ENCODE results near the gene STK33.

The STK33 gene

GRCh38 chr11:8365216-8365941 is 228.6 kb downstream of the STK33 start:
- H3K27me3 Mint-ChIP-seq (ENCODE audit: low read depth) = peaks cover 30% of the 10 kb centered on the region
- no peaks in the 10 kb centered on the region for H3K9me3 Mint-ChIP-seq

GRCh38 chr11:8363921-8364320 is 230.1 kb downstream of the STK33 start:
- H3K27ac Mint-ChIP-seq = no peak overlapping the region
- H3K27me3 Mint-ChIP-seq (ENCODE audit: low read depth) = peaks cover 35% of the 10 kb centered on the region
- H3K9me3 Mint-ChIP-seq = no peaks in the 10 kb centered on the region
- TF ChIP-seq CTCF (IDR thresholded peaks at IDR 0.05; ENCODE audit: unreplicated experiment in 3 of 3) = no peak
- H3K4me3 Mint-ChIP-seq = no peak overlapping the region
- H3K4me1 Mint-ChIP-seq = no peaks in the 10 kb centered on the region
- no peaks in the 10 kb centered on the region for H3K36me3 Mint-ChIP-seq (ENCODE audit: low read depth)

More at GRCh38 chr11:8365216-8365941, 228.6 kb downstream of the STK33 start:
- Mint-ChIP-seq H3K36me3 (ENCODE audit: low read depth) (no peaks in the 10 kb centered on the region), H3K27ac (no peak overlapping the region), H3K4me3 (no peak overlapping the region), H3K4me1 (no peaks in the 10 kb centered on the region)
- no peak for TF ChIP-seq CTCF (IDR thresholded peaks at IDR 0.05; ENCODE audit: unreplicated experiment in 3 of 3)

DNA sequence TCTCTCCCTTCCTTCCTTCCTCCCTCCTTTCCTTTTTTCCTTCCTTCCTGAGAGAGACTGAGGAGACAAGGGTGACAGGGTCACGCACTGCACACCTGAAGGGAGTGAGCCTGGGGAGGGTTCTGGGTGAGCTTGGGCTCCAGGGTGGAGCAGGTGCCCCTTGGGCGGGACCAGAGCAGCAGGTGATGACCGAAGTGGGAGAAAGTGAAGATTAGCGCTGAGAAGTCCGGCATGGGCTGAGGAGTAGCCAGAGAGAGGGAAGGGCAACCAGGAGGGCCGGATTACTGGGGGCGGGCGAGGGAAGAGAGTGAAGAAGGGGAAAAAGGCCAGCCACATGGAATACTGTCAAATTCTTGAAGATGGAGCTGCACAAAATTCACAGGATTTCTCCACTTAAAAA is 231.1 kb downstream of the STK33 start:
- Mint-ChIP-seq H3K4me3 (no peak overlapping the region), H3K27ac (no peak overlapping the region), H3K4me1 (peaks cover 3% of the 10 kb centered on the region), H3K36me3 (ENCODE audit: low read depth) (no peaks in the 10 kb centered on the region), H3K27me3 (ENCODE audit: low read depth) (peaks cover 38% of the 10 kb centered on the region), H3K9me3 (no peaks in the 10 kb centered on the region)
- TF ChIP-seq CTCF (IDR thresholded peaks at IDR 0.05; ENCODE audit: unreplicated experiment in 3 of 3) = no peak

DNA sequence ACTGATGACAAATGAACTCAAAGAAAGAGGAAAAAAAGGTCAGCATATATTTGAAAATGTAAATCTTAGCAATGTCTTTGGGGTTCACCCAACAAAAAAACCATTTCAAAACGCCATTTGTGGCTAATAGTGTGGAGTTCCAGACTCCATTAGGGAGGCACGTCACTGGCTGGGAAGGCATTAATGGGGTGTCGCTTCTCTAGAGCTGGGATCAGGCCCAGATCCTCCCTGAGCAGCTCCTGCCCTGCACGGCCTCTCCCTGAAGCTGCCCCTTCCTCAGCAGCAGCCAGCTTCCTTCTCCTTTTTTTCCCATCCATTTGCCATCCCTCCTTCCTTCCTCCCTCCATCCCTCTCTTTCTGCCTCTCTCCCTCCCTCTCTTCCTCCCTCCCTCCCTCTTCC is 231.5 kb downstream of the STK33 start:
- Mint-ChIP-seq H3K27me3 (ENCODE audit: low read depth) (peaks cover 42% of the 10 kb centered on the region), H3K4me3 (no peak overlapping the region), H3K27ac (no peak overlapping the region), H3K4me1 (peaks cover 7% of the 10 kb centered on the region), H3K36me3 (ENCODE audit: low read depth) (no peaks in the 10 kb centered on the region), H3K9me3 (no peaks in the 10 kb centered on the region)
- no peak for TF ChIP-seq CTCF (IDR thresholded peaks at IDR 0.05; ENCODE audit: unreplicated experiment in 3 of 3)

DNA sequence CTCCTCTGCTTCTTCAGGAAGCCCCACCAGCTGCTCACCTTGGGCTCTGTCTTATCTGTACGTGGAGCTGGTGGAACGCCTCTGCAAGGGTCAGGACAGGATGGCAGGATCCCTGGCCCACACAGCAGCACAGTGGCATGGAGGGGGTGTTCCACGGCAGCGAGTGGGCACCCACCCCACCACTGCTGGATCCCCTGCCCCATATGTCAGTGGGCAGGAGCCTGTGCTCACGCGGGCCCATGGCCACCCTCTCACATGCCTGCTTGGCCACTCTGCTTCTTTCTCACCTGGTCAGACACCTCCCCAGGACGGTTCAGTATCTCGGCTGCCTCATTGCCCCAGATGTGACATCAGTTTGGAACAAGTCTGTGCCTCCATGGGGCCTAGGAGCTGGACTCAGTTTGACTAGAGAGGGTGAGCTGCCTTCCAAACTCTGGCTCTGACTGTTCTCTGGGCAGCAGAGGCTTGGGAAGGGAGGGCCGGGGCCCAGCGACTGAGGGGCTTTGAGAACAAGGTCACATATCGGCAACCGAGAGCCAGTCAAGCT is 232.3 kb downstream of the STK33 start:
- no peak overlapping the region for H3K27ac Mint-ChIP-seq
- H3K9me3 Mint-ChIP-seq = no peaks in the 10 kb centered on the region
- H3K36me3 Mint-ChIP-seq (ENCODE audit: low read depth) = no peaks in the 10 kb centered on the region
- peaks cover 43% of the 10 kb centered on the region for H3K27me3 Mint-ChIP-seq (ENCODE audit: low read depth)
- TF ChIP-seq CTCF (IDR thresholded peaks at IDR 0.05; ENCODE audit: unreplicated experiment in 3 of 3) = no peak
- no peak overlapping the region for H3K4me3 Mint-ChIP-seq
- H3K4me1 Mint-ChIP-seq = peaks cover 15% of the 10 kb centered on the region

DNA sequence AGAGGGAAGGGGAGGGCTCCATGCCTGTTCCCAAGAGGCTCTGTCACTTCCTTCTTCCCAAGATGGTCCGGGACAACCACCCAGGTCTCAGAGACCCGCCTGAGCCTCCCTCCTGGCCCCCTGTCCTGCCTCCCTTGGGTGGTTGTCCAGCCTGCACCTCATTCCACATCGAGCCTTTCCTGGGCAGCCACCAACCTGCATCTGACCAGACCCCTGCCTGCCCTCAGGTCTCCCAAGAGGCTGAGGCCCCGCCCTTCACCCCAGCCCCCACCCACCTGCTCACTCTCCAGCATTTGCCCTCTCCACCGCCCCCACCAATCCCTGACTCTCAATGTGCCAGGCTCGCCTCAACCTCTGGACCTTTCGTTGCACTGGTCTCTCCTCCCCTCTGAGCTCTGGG is 232.8 kb downstream of the STK33 start:
- no peaks in the 10 kb centered on the region for H3K36me3 Mint-ChIP-seq (ENCODE audit: low read depth)
- H3K9me3 Mint-ChIP-seq = no peaks in the 10 kb centered on the region
- H3K27me3 Mint-ChIP-seq (ENCODE audit: low read depth) = peaks cover 39% of the 10 kb centered on the region
- H3K4me3 Mint-ChIP-seq = no peak overlapping the region
- peaks cover 20% of the 10 kb centered on the region for H3K4me1 Mint-ChIP-seq
- no peak overlapping the region for H3K27ac Mint-ChIP-seq
- TF ChIP-seq CTCF (IDR thresholded peaks at IDR 0.05; ENCODE audit: unreplicated experiment in 3 of 3) = no peak
